Measurements from ENCODE around the gene BCL2. TPM values are rescaled to one million over a fixed set of nuclear protein-coding genes. Genes with fewer than 3 reads are reported as not detected.

BCL2 gene
- total RNA-seq, 2 experiments from 2014 or later: 1.4 to 2.5 TPM

- no peaks in the 10 kb centered on the region for H3K79me2 ChIP-seq (ENCODE audit: insufficient read depth, low read depth, low read length)
- TF ChIP-seq CTCF (conservative IDR thresholded peaks at IDR 0.05; ENCODE audit: low read length) (no peak), EZH2phosphoT487 (IDR thresholded peaks at IDR 0.05; ENCODE audit: borderline replicate concordance, low read depth, low read length) (no peak)
- no TSS peak for BruUV-seq (replicated peaks)
These were observed 16.0 kb downstream of the BCL2 start for GRCh38 chr18:63303547-63303946.

GRCh38 chr18:63302636-63303405, 16.7 kb downstream of the BCL2 start:
- Histone ChIP-seq H3K36me3 (ENCODE audit: insufficient read depth, low read length) (no peaks in the 10 kb centered on the region), H3K79me2 (ENCODE audit: insufficient read depth, low read depth, low read length) (no peaks in the 10 kb centered on the region), H3K9me2 (ENCODE audit: insufficient read depth, low read length) (no peaks in the 10 kb centered on the region), H3K4me3 (ENCODE audit: low read depth, low read length, poor library complexity, severe bottlenecking) (no peak overlapping the region), H3K27ac (ENCODE audit: low read depth, low read length, poor library complexity, severe bottlenecking) (no peak overlapping the region), H3K4me2 (ENCODE audit: low read length) (no peak overlapping the region), H3K4me1 (ENCODE audit: insufficient read depth, low read length, poor library complexity, severe bottlenecking) (no peaks in the 10 kb centered on the region), H4K20me1 (ENCODE audit: insufficient read depth, low read length) (no peaks in the 10 kb centered on the region), H3K9me3 (ENCODE audit: low read length) (no peaks in the 10 kb centered on the region), H2AFZ (ENCODE audit: low read length) (no peak overlapping the region)
- ChIA-PET CTCF (ENCODE audit: unreplicated experiment) (no interaction called here), POLR2A (no interaction called here)
- intact Hi-C loops (cut with micrococcal nuclease; ENCODE audit: unreplicated experiment): no loop called here
- no peak for TF ChIP-seq EZH2phosphoT487 (IDR thresholded peaks at IDR 0.05; ENCODE audit: borderline replicate concordance, low read depth, low read length)
- no peak for TF ChIP-seq CTCF (conservative IDR thresholded peaks at IDR 0.05; ENCODE audit: low read length)
- no TSS peak for BruUV-seq (replicated peaks)
- no peak for DNase-seq (ENCODE audit: low spot score)

More at GRCh38 chr18:63303547-63303946, 16.0 kb downstream of the BCL2 start:
- Histone ChIP-seq H3K27ac (ENCODE audit: low read depth, low read length, poor library complexity, severe bottlenecking) (no peak overlapping the region), H2AFZ (ENCODE audit: low read length) (no peak overlapping the region), H3K36me3 (ENCODE audit: insufficient read depth, low read length) (no peaks in the 10 kb centered on the region), H3K9me3 (ENCODE audit: low read length) (no peaks in the 10 kb centered on the region), H3K4me2 (ENCODE audit: low read length) (no peak overlapping the region), H3K4me1 (ENCODE audit: insufficient read depth, low read length, poor library complexity, severe bottlenecking) (no peaks in the 10 kb centered on the region), H3K9me2 (ENCODE audit: insufficient read depth, low read length) (no peaks in the 10 kb centered on the region), H4K20me1 (ENCODE audit: insufficient read depth, low read length) (no peaks in the 10 kb centered on the region), H3K4me3 (ENCODE audit: low read depth, low read length, poor library complexity, severe bottlenecking) (no peak overlapping the region)
- no peak for DNase-seq (ENCODE audit: low spot score)
- POLR2A ChIA-PET: no interaction called here
- CTCF ChIA-PET (ENCODE audit: unreplicated experiment): no interaction called here
- intact Hi-C loops (cut with micrococcal nuclease; ENCODE audit: unreplicated experiment): no loop called here

- no peak overlapping the region for H3K27ac ChIP-seq (ENCODE audit: low read depth, low read length, poor library complexity, severe bottlenecking)
- no peak overlapping the region for H3K4me3 ChIP-seq (ENCODE audit: low read depth, low read length, poor library complexity, severe bottlenecking)
- no peaks in the 10 kb centered on the region for H3K79me2 ChIP-seq (ENCODE audit: insufficient read depth, low read depth, low read length)
- ChIA-PET CTCF (ENCODE audit: unreplicated experiment) (no interaction called here), POLR2A (interaction anchor here (0.6 to 0.7 kb wide), 2 partner anchors 121 to 136 kb away, joined by 3 to 5 read pairs; no protein-coding TSS in a partner anchor)
- H3K4me1 ChIP-seq (ENCODE audit: insufficient read depth, low read length, poor library complexity, severe bottlenecking): no peaks in the 10 kb centered on the region
- H4K20me1 ChIP-seq (ENCODE audit: insufficient read depth, low read length): no peaks in the 10 kb centered on the region
- no TSS peak for BruUV-seq (replicated peaks)
- intact Hi-C loops (cut with micrococcal nuclease; ENCODE audit: unreplicated experiment): no loop called here
- DNase-seq (ENCODE audit: low spot score): no peak
- H3K36me3 ChIP-seq (ENCODE audit: insufficient read depth, low read length): no peaks in the 10 kb centered on the region
- no peak for TF ChIP-seq EZH2phosphoT487 (IDR thresholded peaks at IDR 0.05; ENCODE audit: borderline replicate concordance, low read depth, low read length)
- no peak overlapping the region for H3K4me2 ChIP-seq (ENCODE audit: low read length)
- no peaks in the 10 kb centered on the region for H3K9me2 ChIP-seq (ENCODE audit: insufficient read depth, low read length)
- H2AFZ ChIP-seq (ENCODE audit: low read length): no peak overlapping the region
- H3K9me3 ChIP-seq (ENCODE audit: low read length): no peaks in the 10 kb centered on the region
These were observed 17.3 kb downstream of the BCL2 start for GRCh38 chr18:63302220-63302619.
